GM12878 (cell line): ENCODE measurements around the gene ESYT2. TPM values are rescaled to one million over a fixed set of nuclear protein-coding genes. Genes with fewer than 3 reads are reported as not detected.

Experiments
- ATAC-seq: fragments of 200-7000 bp; cut with Tn5 transposase; 3 replicates; pipeline ENCODE4 v1.9.1; 2020; ENCODE audit warnings: mild to moderate bottlenecking, moderate library complexity
- BruUV-seq: library from RNA; stranded (reverse); fragments of 400-500 nt; replicated peaks from 2 replicates; lab custom pipeline; 2021; lab: Mats Ljungman, UMichigan
- CTCF ChIA-PET: fragments of 300-600 bp; sonication (Branson Sonifier 250); formaldehyde crosslinking; extraction: SDS; loops from one replicate; lab custom pipeline; 2021; ENCODE audit warnings: inconsistent platforms; lab: Yijun Ruan, JAX
- POLR2A ChIA-PET: fragments of 350-600 bp; formaldehyde crosslinking; extraction: SDS; loops from one replicate; lab custom pipeline; 2021; ENCODE audit warnings: inconsistent platforms; lab: Charles Lee
- RAD21 ChIA-PET: fragments of 300-600 bp; sonication (Branson Sonifier 250); formaldehyde crosslinking; loops from one replicate; lab custom pipeline; 2023; ENCODE audit warnings: antibody characterized with exemption; ENCODE audit not compliant: unreplicated experiment; lab: Charles Lee
- SMC1A ChIA-PET: fragments of 300-600 bp; sonication (Branson Sonifier 250); formaldehyde crosslinking; loops from one replicate; lab custom pipeline; 2023; ENCODE audit not compliant: unreplicated experiment, uncharacterized antibody; lab: Charles Lee
- DNase-seq: peaks from one replicate; pipeline ENCODE4 v3.0.0-alpha.2; 2011; ENCODE audit warnings: low read depth, low spot score
- FAIRE-seq: peaks from 3 replicates; lab custom pipeline; 2011; peaks lifted over from hg19 to GRCh38; lab: Jason Lieb, UNC
- H2AFZ ChIP-seq: 2 replicates; pipeline ENCODE4 v1.6.0; 2011; ENCODE audit warnings: low read depth, low read length, control low read depth; ENCODE audit not compliant: control insufficient read depth
- H3K27ac ChIP-seq: 2 replicates; pipeline ENCODE4 v1.5.1; 2011; ENCODE audit warnings: control low read depth; ENCODE audit not compliant: control insufficient read depth, insufficient read depth
- H3K27me3 ChIP-seq, 2 experiments: replicated peaks in 1 of 2; 2 replicates each; pipeline versions ENCODE4 v1.6.0 to v1.6.1; 2011; ENCODE audit warnings: low read length in 1 of 2; ENCODE audit not compliant: control insufficient read depth in 2 of 2, insufficient read depth in 2 of 2
- H3K36me3 ChIP-seq, 2 experiments: 2 replicates each; pipeline ENCODE4 v1.5.1; 2011; ENCODE audit warnings: low read length in 1 of 2; ENCODE audit not compliant: control insufficient read depth in 2 of 2, insufficient read depth in 2 of 2
- H3K4me1 ChIP-seq: 2 replicates; pipeline ENCODE4 v1.6.1; 2011; ENCODE audit warnings: mild to moderate bottlenecking, low read length, moderate library complexity, mixed read lengths; ENCODE audit not compliant: control insufficient read depth, insufficient read depth
- H3K4me2 ChIP-seq: 2 replicates; pipeline ENCODE4 v1.6.0; 2011; ENCODE audit warnings: control low read depth; ENCODE audit not compliant: control insufficient read depth, insufficient read depth
- H3K4me3 ChIP-seq: fragments of 200-600 bp; sonication (generic); 2 replicates; pipeline ENCODE4 v1.5.1; 2016
- H3K79me2 ChIP-seq: 2 replicates; pipeline ENCODE4 v1.6.0; 2011; ENCODE audit warnings: low read length; ENCODE audit not compliant: control insufficient read depth, insufficient read depth
- H3K9ac ChIP-seq: 2 replicates; pipeline ENCODE4 v1.8.0; 2011; ENCODE audit warnings: low read length, control low read depth, mixed read lengths; ENCODE audit not compliant: control insufficient read depth, insufficient read depth
- H3K9me3 ChIP-seq: replicated peaks from 3 replicates; pipeline ENCODE4 v1.5.1; 2011; ENCODE audit warnings: mild to moderate bottlenecking, low read length; ENCODE audit not compliant: control insufficient read depth, insufficient read depth
- H4K20me1 ChIP-seq: 2 replicates; pipeline ENCODE4 v1.6.0; 2011; ENCODE audit not compliant: control insufficient read depth, insufficient read depth
- ATF7 ChIP-seq: fragments of 450-650 bp; IDR thresholded peaks from 2 replicates; pipeline ENCODE4 v1.6.1; 2016; ENCODE audit warnings: low read depth, mild to moderate bottlenecking
- BHLHE40 ChIP-seq, 2 experiments: fragments of 450-650 bp in 1 of 2; IDR thresholded peaks; 2 replicates each; pipeline ENCODE4 v1.6.1; 2011 to 2017; ENCODE audit warnings: low read depth in 2 of 2, borderline replicate concordance in 1 of 2, improper control_type of control experiment in 1 of 2, low read length in 1 of 2, mild to moderate bottlenecking in 1 of 2
- CTCF ChIP-seq, 3 experiments: IDR thresholded peaks in 2 of 3; conservative IDR thresholded peaks in 1 of 3; 2 replicates each; pipeline ENCODE4 v1.5.1; 2011; ENCODE audit warnings: low read depth in 3 of 3, low read length in 3 of 3, mild to moderate bottlenecking in 3 of 3, control low read depth in 2 of 3, moderate library complexity in 2 of 3, inconsistent platforms in 1 of 3, mixed read lengths in 1 of 3; ENCODE audit not compliant: control insufficient read depth in 2 of 3, insufficient read depth in 1 of 3; ENCODE audit errors: extremely low read depth in 1 of 3
- E2F8 ChIP-seq: fragments of 450-650 bp; IDR thresholded peaks from 2 replicates; pipeline ENCODE4 v1.6.1; 2018; ENCODE audit warnings: mild to moderate bottlenecking, low read depth, moderate library complexity; ENCODE audit not compliant: partially characterized antibody
- EP300 ChIP-seq, 2 experiments: fragments of 150-350 bp in 1 of 2; IDR thresholded peaks; 2 replicates each; pipeline ENCODE4 v1.6.1; 2011 to 2012; ENCODE audit warnings: low read depth in 2 of 2, low read length in 2 of 2, borderline replicate concordance in 1 of 2, improper control_type of control experiment in 1 of 2, inconsistent platforms in 1 of 2; ENCODE audit not compliant: control insufficient read depth in 1 of 2
- HDAC6 ChIP-seq: fragments of 200-600 bp; sonication (generic); IDR thresholded peaks from one replicate; pipeline ENCODE4 v1.8.0; 2017; ENCODE audit warnings: antibody characterized with exemption; ENCODE audit not compliant: unreplicated experiment
- IKZF1 ChIP-seq: fragments of 450-650 bp; conservative IDR thresholded peaks from 2 replicates; pipeline ENCODE4 v1.6.1; 2017; ENCODE audit warnings: antibody characterized with exemption, mild to moderate bottlenecking
- KLF5 ChIP-seq: fragments of 450-650 bp; IDR thresholded peaks from 2 replicates; pipeline ENCODE4 v1.6.1; 2014; ENCODE audit warnings: mild to moderate bottlenecking; ENCODE audit not compliant: partially characterized antibody
- LARP7 ChIP-seq: fragments of 450-650 bp; IDR thresholded peaks from 2 replicates; pipeline ENCODE4 v1.6.1; 2017; ENCODE audit warnings: mild to moderate bottlenecking
- MAX ChIP-seq: IDR thresholded peaks from 2 replicates; pipeline ENCODE4 v1.6.1; 2012; ENCODE audit warnings: low read depth, low read length, improper control_type of control experiment
- NFIC ChIP-seq: IDR thresholded peaks from 2 replicates; pipeline ENCODE4 v1.6.1; 2012; ENCODE audit warnings: low read depth, mild to moderate bottlenecking, inconsistent platforms, low read length, moderate library complexity
- PML ChIP-seq: IDR thresholded peaks from 2 replicates; pipeline ENCODE4 v1.6.1; 2012; ENCODE audit warnings: low read length, inconsistent platforms
- RAD21 ChIP-seq: IDR thresholded peaks from 2 replicates; pipeline ENCODE4 v1.6.1; 2011; ENCODE audit warnings: mild to moderate bottlenecking, low read depth, low read length, moderate library complexity; ENCODE audit not compliant: insufficient read depth
- RBBP5 ChIP-seq: fragments of 200-600 bp; sonication (generic); conservative IDR thresholded peaks from 2 replicates; pipeline ENCODE4 v1.6.1; 2016
- SMARCA5 ChIP-seq: fragments of 450-650 bp; IDR thresholded peaks from 2 replicates; pipeline ENCODE4 v1.6.1; 2017; ENCODE audit warnings: mild to moderate bottlenecking
- SUPT20H ChIP-seq: IDR thresholded peaks from 2 replicates; pipeline ENCODE4 v1.6.1; 2011; ENCODE audit warnings: low read depth, mild to moderate bottlenecking, low read length, moderate library complexity, borderline replicate concordance; ENCODE audit not compliant: control insufficient read depth
- TARDBP ChIP-seq: IDR thresholded peaks from 2 replicates; pipeline ENCODE4 v1.6.1; 2016; ENCODE audit warnings: borderline replicate concordance
- TCF3 ChIP-seq: IDR thresholded peaks from 2 replicates; pipeline ENCODE4 v1.6.1; 2012; ENCODE audit warnings: low read depth, mild to moderate bottlenecking, low read length, borderline replicate concordance; ENCODE audit not compliant: insufficient read depth
- ZNF217 ChIP-seq: fragments of 450-650 bp; IDR thresholded peaks from 2 replicates; pipeline ENCODE4 v1.6.1; 2017; ENCODE audit warnings: antibody characterized with exemption, mild to moderate bottlenecking
- WGBS: methylation state at CpG from one replicate; pipeline ENCODE4 v1.1.6; 2016; ENCODE audit warnings: low lambda C conversion rate; ENCODE audit not compliant: insufficient replicate concordance, insufficient coverage; ENCODE audit errors: missing lambda C conversion rate; 5-methylcytosine and 5-hydroxymethylcytosine counted together
- in situ Hi-C: fragments of 300-500 bp; cut with MboI; formaldehyde crosslinking; loops from 9 replicates; pipeline ENCODE4 v1.14.3; 2018; ENCODE audit warnings: mixed read lengths
- intact Hi-C: fragments of 100-400 bp; cut with micrococcal nuclease; formaldehyde crosslinking; loops from one replicate; pipeline ENCODE4 v1.14.2; 2022; ENCODE audit not compliant: unreplicated experiment
- polyA plus RNA-seq, 11 experiments: library from polyadenylated mRNA; depleted of rRNA in 4 of 11; unstranded in 6 of 11; stranded (reverse) in 5 of 11; fragments of >200 nt; fragmentation: Nextera tagmentation in 4 of 11; fragmentation: Illumina TruSeq in 1 of 11; extraction: Ambion mirVana in 4 of 11; extraction: Trizol in 1 of 11; gene quantifications; 1 replicate in 1 of 11; 2 replicates in 10 of 11; pipeline versions ENCODE4 v1.2.1 to v1.2.3, GENCODE V29; 2011 to 2016; ENCODE audit warnings: inconsistent platforms in 2 of 11, missing spikeins in 2 of 11, low read depth in 1 of 11
- total RNA-seq, 4 experiments: library from RNA; depleted of rRNA in 3 of 4; stranded (reverse); fragments of >200 nt in 3 of 4; fragmentation: Illumina TruSeq in 1 of 4; extraction: Trizol in 1 of 4; gene quantifications; 2 replicates each; pipeline versions ENCODE4 v1.2.1 to v1.2.3, GENCODE V29; 2013 to 2021

ESYT2 gene
- total and polyA plus RNA-seq, 10 of the 15 experiments (the other 5 are each of a cell fraction or from before 2014, with no cell fraction given) = 1.9 to 44.6 (median 21.4) TPM

GRCh38 chr7:158720112-158720511, 109.2 kb downstream of the ESYT2 start (continued):
- no peak for TF ChIP-seq RBBP5
- TF ChIP-seq, all 136 proteins: peak for 0

- no peak overlapping the region for H3K4me3 ChIP-seq
- no peak overlapping the region for H3K27ac ChIP-seq
- DNase-seq = no peak
- H3K4me2 ChIP-seq = no peak overlapping the region
- no peaks in the 10 kb centered on the region for H3K27me3 ChIP-seq
- H3K36me3 ChIP-seq = no peaks in the 10 kb centered on the region
- no TSS peak for BruUV-seq
- SMC1A ChIA-PET = no interaction called here
- H3K9me3 ChIP-seq = no peaks in the 10 kb centered on the region
- POLR2A ChIA-PET = no interaction called here
- H3K4me1 ChIP-seq = no peaks in the 10 kb centered on the region
- no peak overlapping the region for H2AFZ ChIP-seq
- ATAC-seq = no peak
- no peak for FAIRE-seq
- WGBS = 92% methylated on average over 1 of the region's 1 CpG
- in situ Hi-C loops (no loop called here), intact Hi-C loops (no loop called here)
- RAD21 ChIA-PET = no interaction called here
- TF ChIP-seq TCF3 (no peak), SUPT20H (no peak), RAD21 (no peak), BHLHE40 (IDR thresholded peaks at IDR 0.05; ENCODE audit: borderline replicate concordance in 1 of 2, low read depth in 2 of 2, low read length in 1 of 2) (no peak), E2F8 (no peak), SMARCA5 (no peak), IKZF1 (no peak), ZNF217 (no peak), PML (no peak), MAX (no peak), KLF5 (no peak), ATF7 (no peak), EP300 (IDR thresholded peaks at IDR 0.05; ENCODE audit: borderline replicate concordance in 1 of 2, control insufficient read depth in 1 of 2, low read depth in 2 of 2, low read length in 2 of 2) (no peak), HDAC6 (no peak), TARDBP (no peak), NFIC (no peak), LARP7 (no peak), CTCF (IDR thresholded peaks at IDR 0.05 in 2 of 3, conservative IDR thresholded peaks at IDR 0.05 in 1 of 3; ENCODE audit: control insufficient read depth in 2 of 3, extremely low read depth in 1 of 3, insufficient read depth in 1 of 3, low read depth in 3 of 3, low read length in 3 of 3) (no peak)
- H3K79me2 ChIP-seq = no peaks in the 10 kb centered on the region
- H4K20me1 ChIP-seq = no peaks in the 10 kb centered on the region
- CTCF ChIA-PET = no interaction called here
- no peak overlapping the region for H3K9ac ChIP-seq
Observed at GRCh38 chr7:158716802-158717201, 112.5 kb downstream of the ESYT2 start.
